ENCODE results near the gene CXCL16. TPM values are rescaled to one million over a fixed set of nuclear protein-coding genes. Genes with fewer than 3 reads are reported as not detected.

Gene CXCL16
- total and polyA plus RNA-seq, 2 of the 13 experiments (the other 11 are each of a cell fraction or from before 2014, with no cell fraction given) = 9.4 to 101 TPM

GRCh38 chr17:4753392-4753791 is 13.7 kb upstream of the CXCL16 start:
- H3K4me2 ChIP-seq (ENCODE audit: low read depth, low read length) = no peak overlapping the region
- DNase-seq (ENCODE audit: low spot score) (no peak), ATAC-seq (no peak), FAIRE-seq (no peak)
- BruUV-seq (replicated peaks) = no TSS peak
- no peaks in the 10 kb centered on the region for H3K79me2 ChIP-seq (ENCODE audit: insufficient read depth, low read length)
- H3K9me3 ChIP-seq (ENCODE audit: low read length) = no peaks in the 10 kb centered on the region
- H2AFZ ChIP-seq (ENCODE audit: low read length) = no peak overlapping the region
- WGBS (ENCODE audit: low lambda C conversion rate) = 92% methylated on average over 1 of the region's 1 CpG
- H3K9ac ChIP-seq (ENCODE audit: insufficient read depth, low read depth, low read length) = no peak overlapping the region
- no peaks in the 10 kb centered on the region for H4K20me1 ChIP-seq (ENCODE audit: insufficient read depth, low read length)
- H3K27me3 ChIP-seq (ENCODE audit: control insufficient read depth in 1 of 2, insufficient read depth in 2 of 2, low read length in 2 of 2) = no peaks in the 10 kb centered on the region
- no peak overlapping the region for H3K4me3 ChIP-seq (replicated peaks in 1 of 3; ENCODE audit: insufficient read depth in 1 of 3, low read depth in 2 of 3, low read length in 3 of 3)
- ChIA-PET POLR2A (interaction anchor here (1.2 to 2.5 kb wide), 2 partner anchors 32 to 37 kb away, joined by 3 to 8 read pairs; no protein-coding TSS in a partner anchor), CTCF (ENCODE audit: low intra/inter-chr PET ratio, low total read pairs) (no interaction called here)
- H3K36me3 ChIP-seq (replicated peaks in 1 of 2; ENCODE audit: control insufficient read depth in 1 of 2, insufficient read depth in 2 of 2, low read length in 2 of 2) = no peaks in the 10 kb centered on the region
- in situ Hi-C loops (cut with HindIII; ENCODE audit: extremely low pct_ligation_motif_present, low pct_unique_long_range_greater_than_20kb) (no loop called here), intact Hi-C loops (cut with micrococcal nuclease; ENCODE audit: unreplicated experiment) (no loop called here)
- peaks cover 56% of the 10 kb centered on the region for H3K4me1 ChIP-seq (ENCODE audit: insufficient read depth, low read length)
- no peak overlapping the region for H3K27ac ChIP-seq (ENCODE audit: extremely low read length, insufficient read depth, low read length)
- TF ChIP-seq ZNF788 (CRISPR knock-in tag; IDR thresholded peaks at IDR 0.05; ENCODE audit: borderline replicate concordance) (no peak), ZBTB21 (CRISPR knock-in tag; IDR thresholded peaks at IDR 0.05) (no peak), KIAA2018 (CRISPR knock-in tag; IDR thresholded peaks at IDR 0.05; ENCODE audit: borderline replicate concordance) (no peak), NFIB (CRISPR knock-in tag; IDR thresholded peaks at IDR 0.05; ENCODE audit: borderline replicate concordance) (no peak)
- TF ChIP-seq, protein P1, sequence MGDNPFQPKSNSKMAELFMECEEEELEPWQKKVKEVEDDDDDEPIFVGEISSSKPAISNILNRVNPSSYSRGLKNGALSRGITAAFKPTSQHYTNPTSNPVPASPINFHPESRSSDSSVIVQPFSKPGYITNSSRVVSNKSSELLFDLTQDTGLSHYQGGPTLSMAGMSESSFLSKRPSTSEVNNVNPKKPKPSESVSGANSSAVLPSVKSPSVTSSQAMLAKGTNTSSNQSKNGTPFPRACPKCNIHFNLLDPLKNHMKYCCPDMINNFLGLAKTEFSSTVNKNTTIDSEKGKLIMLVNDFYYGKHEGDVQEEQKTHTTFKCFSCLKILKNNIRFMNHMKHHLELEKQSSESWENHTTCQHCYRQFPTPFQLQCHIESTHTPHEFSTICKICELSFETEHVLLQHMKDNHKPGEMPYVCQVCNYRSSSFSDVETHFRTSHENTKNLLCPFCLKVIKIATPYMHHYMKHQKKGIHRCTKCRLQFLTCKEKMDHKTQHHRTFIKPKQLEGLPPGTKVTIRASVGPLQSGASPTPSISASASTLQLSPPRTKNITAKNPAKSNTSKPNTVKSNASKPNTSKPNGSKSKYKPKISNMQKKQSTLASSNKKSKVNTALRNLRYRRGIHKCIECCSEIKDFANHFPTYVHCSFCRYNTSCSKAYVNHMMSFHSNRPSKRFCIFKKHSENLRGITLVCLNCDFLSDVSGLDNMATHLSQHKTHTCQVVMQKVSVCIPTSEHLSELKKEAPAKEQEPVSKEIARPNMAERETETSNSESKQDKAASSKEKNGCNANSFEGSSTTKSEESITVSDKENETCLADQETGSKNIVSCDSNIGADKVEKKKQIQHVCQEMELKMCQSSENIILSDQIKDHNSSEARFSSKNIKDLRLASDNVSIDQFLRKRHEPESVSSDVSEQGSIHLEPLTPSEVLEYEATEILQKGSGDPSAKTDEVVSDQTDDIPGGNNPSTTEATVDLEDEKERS (CRISPR knock-in tag; IDR thresholded peaks at IDR 0.05) = no peak
- TF ChIP-seq, protein P2, sequence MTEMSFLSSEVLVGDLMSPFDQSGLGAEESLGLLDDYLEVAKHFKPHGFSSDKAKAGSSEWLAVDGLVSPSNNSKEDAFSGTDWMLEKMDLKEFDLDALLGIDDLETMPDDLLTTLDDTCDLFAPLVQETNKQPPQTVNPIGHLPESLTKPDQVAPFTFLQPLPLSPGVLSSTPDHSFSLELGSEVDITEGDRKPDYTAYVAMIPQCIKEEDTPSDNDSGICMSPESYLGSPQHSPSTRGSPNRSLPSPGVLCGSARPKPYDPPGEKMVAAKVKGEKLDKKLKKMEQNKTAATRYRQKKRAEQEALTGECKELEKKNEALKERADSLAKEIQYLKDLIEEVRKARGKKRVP (CRISPR knock-in tag; IDR thresholded peaks at IDR 0.05) = no peak
- TF ChIP-seq, protein P3, sequence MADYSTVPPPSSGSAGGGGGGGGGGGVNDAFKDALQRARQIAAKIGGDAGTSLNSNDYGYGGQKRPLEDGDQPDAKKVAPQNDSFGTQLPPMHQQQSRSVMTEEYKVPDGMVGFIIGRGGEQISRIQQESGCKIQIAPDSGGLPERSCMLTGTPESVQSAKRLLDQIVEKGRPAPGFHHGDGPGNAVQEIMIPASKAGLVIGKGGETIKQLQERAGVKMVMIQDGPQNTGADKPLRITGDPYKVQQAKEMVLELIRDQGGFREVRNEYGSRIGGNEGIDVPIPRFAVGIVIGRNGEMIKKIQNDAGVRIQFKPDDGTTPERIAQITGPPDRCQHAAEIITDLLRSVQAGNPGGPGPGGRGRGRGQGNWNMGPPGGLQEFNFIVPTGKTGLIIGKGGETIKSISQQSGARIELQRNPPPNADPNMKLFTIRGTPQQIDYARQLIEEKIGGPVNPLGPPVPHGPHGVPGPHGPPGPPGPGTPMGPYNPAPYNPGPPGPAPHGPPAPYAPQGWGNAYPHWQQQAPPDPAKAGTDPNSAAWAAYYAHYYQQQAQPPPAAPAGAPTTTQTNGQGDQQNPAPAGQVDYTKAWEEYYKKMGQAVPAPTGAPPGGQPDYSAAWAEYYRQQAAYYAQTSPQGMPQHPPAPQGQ (CRISPR knock-in tag; IDR thresholded peaks at IDR 0.05; ENCODE audit: borderline replicate concordance) = no peak
- TF ChIP-seq, protein P4, sequence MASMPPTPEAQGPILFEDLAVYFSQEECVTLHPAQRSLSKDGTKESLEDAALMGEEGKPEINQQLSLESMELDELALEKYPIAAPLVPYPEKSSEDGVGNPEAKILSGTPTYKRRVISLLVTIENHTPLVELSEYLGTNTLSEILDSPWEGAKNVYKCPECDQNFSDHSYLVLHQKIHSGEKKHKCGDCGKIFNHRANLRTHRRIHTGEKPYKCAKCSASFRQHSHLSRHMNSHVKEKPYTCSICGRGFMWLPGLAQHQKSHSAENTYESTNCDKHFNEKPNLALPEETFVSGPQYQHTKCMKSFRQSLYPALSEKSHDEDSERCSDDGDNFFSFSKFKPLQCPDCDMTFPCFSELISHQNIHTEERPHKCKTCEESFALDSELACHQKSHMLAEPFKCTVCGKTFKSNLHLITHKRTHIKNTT (CRISPR knock-in tag; IDR thresholded peaks at IDR 0.05) = no peak

Measured in HepG2 (cell line).